ENCODE results near the gene RPAP3. TPM values are rescaled to one million over a fixed set of nuclear protein-coding genes. Genes with fewer than 3 reads are reported as not detected.

Gene RPAP3
- total RNA-seq, 1 experiment from 2014 or later = 48.9 TPM

GRCh38 chr12:47722136-47722834 is 16.5 kb upstream of the RPAP3 start:
- no peak overlapping the region for H2BK20ac ChIP-seq (ENCODE audit: low read depth, low read length, poor library complexity, severe bottlenecking)
- H3K27ac Mint-ChIP-seq = no peak overlapping the region; a peak in 1 of 7 replicates
- peaks cover 27% of the 10 kb centered on the region for H3K27me3 Mint-ChIP-seq (ENCODE audit: low read depth)
- H3K4me3 Mint-ChIP-seq = no peak overlapping the region
- H3K4me1 ChIP-seq (ENCODE audit: insufficient read depth, low read length) = no peaks in the 10 kb centered on the region
- no peak for TF ChIP-seq CTCF (conservative IDR thresholded peaks at IDR 0.05)
- H2BK15ac ChIP-seq (ENCODE audit: low read depth, low read length) = no peak overlapping the region
- no peak overlapping the region for H3K9ac ChIP-seq (ENCODE audit: extremely low read depth, insufficient read length, low read length)
- no peaks in the 10 kb centered on the region for H3K9me3 ChIP-seq (ENCODE audit: control insufficient read depth, low read depth, low read length)
- H3K14ac ChIP-seq (ENCODE audit: insufficient read depth, low read length) = no peak overlapping the region
- no CpG with 5 or more reads among the region's 7 CpGs for WGBS (ENCODE audit: extremely low coverage, insufficient read length, low lambda C conversion rate)
- no peak overlapping the region for H4K91ac ChIP-seq (ENCODE audit: insufficient read length, low read depth, low read length)
- peaks cover 10 to 11% of the 10 kb centered on the region in 2 experiments for H3K4me1 Mint-ChIP-seq
- no peaks in the 10 kb centered on the region for H3K36me3 Mint-ChIP-seq (ENCODE audit: insufficient read depth in 1 of 3, low read depth in 3 of 3)
- no peak overlapping the region for H3K4ac ChIP-seq (ENCODE audit: low read depth, low read length)
- no peak overlapping the region for H3K23ac ChIP-seq (ENCODE audit: insufficient read length, low read depth, low read length)
- no peak overlapping the region for H4K8ac ChIP-seq (replicated peaks; ENCODE audit: insufficient read length, low read depth, low read length)
- no peak overlapping the region for H3T11ph ChIP-seq (ENCODE audit: low read length)
- no peak overlapping the region for H3K56ac ChIP-seq (ENCODE audit: insufficient read length, low read depth, low read length)
- H4K5ac ChIP-seq (ENCODE audit: insufficient read length, low read depth, low read length) = no peak overlapping the region
- no peak overlapping the region for H2BK120ac ChIP-seq (ENCODE audit: low read depth, low read length, poor library complexity, severe bottlenecking)
- H3K79me2 ChIP-seq (ENCODE audit: insufficient read depth, low read length) = no peaks in the 10 kb centered on the region
- no peaks in the 10 kb centered on the region for H3K9me3 Mint-ChIP-seq
- no peak overlapping the region for H3K18ac ChIP-seq (ENCODE audit: insufficient read length, low read depth, low read length)
- no peaks in the 10 kb centered on the region for H3K27me3 ChIP-seq (ENCODE audit: insufficient read depth, low read length)
- no peak overlapping the region for H2BK5ac ChIP-seq (ENCODE audit: insufficient read length, low read length)
- H2AFZ ChIP-seq (ENCODE audit: low read length) = no peak overlapping the region
- peak; percentile 14 for DNase-seq
- no peaks in the 10 kb centered on the region for H4K20me1 ChIP-seq (ENCODE audit: control insufficient read depth, insufficient read depth, insufficient read length)
- H3K27ac ChIP-seq (ENCODE audit: insufficient read length, low read depth, low read length) = no peak overlapping the region
- H2AK5ac ChIP-seq (ENCODE audit: insufficient read length, low read length) = no peak overlapping the region
- H3K4me2 ChIP-seq (ENCODE audit: insufficient read depth, insufficient read length, low read length) = no peak overlapping the region
- no peaks in the 10 kb centered on the region for H3K23me2 ChIP-seq (ENCODE audit: insufficient read length, low read depth, low read length, poor library complexity, severe bottlenecking)
- H2BK12ac ChIP-seq (ENCODE audit: insufficient read length, low read depth, low read length) = no peak overlapping the region
- no peaks in the 10 kb centered on the region for H3K79me1 ChIP-seq (ENCODE audit: insufficient read depth, low read depth, low read length, poor library complexity, severe bottlenecking)

All from H9 (cell line).